ENCODE results near the gene SH3BP1.

DNA sequence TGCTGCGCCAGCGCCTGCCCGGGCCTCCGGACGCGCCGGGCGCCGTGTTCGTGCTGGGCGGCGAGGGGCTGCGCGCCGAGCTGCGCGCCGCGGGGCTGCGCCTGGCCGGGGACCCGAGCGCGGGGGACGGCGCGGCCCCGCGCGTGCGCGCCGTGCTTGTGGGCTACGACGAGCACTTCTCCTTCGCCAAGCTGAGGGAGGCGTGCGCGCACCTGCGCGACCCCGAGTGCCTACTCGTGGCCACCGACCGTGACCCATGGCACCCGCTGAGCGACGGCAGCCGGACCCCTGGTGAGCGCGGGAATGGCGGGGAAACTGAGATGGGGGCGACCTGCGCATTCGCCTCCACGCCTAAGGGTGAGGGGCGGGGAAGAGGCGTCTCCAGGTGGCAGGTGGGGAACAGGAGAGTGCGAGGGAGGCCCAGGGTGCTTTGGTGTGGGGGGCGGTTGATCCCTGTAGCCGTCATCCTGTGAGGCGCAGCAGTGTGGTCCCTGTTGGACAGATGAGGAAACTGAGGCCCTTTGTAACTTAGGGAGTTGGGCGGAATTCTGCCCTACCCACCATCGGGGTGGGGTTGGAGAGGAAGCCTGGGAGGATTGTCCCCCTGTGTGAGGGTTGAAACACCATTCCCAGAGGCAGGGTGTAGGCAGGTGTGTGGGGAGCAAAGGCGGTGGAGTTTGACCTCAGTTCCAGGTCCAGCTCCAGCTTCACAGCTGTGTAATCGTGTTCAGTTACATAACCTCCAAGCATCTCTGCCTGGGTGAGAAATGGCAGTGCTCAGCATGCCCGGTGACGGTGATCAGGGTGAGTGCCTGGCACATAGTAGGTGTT lies 19.8 kb downstream of the SH3BP1 start:
- TF ChIP-seq, protein P1, sequence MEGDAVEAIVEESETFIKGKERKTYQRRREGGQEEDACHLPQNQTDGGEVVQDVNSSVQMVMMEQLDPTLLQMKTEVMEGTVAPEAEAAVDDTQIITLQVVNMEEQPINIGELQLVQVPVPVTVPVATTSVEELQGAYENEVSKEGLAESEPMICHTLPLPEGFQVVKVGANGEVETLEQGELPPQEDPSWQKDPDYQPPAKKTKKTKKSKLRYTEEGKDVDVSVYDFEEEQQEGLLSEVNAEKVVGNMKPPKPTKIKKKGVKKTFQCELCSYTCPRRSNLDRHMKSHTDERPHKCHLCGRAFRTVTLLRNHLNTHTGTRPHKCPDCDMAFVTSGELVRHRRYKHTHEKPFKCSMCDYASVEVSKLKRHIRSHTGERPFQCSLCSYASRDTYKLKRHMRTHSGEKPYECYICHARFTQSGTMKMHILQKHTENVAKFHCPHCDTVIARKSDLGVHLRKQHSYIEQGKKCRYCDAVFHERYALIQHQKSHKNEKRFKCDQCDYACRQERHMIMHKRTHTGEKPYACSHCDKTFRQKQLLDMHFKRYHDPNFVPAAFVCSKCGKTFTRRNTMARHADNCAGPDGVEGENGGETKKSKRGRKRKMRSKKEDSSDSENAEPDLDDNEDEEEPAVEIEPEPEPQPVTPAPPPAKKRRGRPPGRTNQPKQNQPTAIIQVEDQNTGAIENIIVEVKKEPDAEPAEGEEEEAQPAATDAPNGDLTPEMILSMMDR (IDR thresholded peaks at IDR 0.05) = no peak
- no peak for TF ChIP-seq EZH2 (IDR thresholded peaks at IDR 0.05; ENCODE audit: borderline replicate concordance, insufficient read depth, low read depth, low read length, poor library complexity, severe bottlenecking)

Data from B cell (primary cell).